Raji (cell line): ENCODE measurements around the gene ACAD9.

Experiments used
- POLR2A ChIP-seq: IDR thresholded peaks from 2 replicates; pipeline ENCODE4 v1.6.1; 2011; ENCODE audit warnings: low read depth, low read length, control low read depth; ENCODE audit not compliant: insufficient read depth

ACAD9 gene

GRCh38 chr3:128919988-128920387, 40.6 kb downstream of the ACAD9 start:
- TF ChIP-seq POLR2A = no peak

GRCh38 chr3:128922804-128923459, 43.5 kb downstream of the ACAD9 start:
- no peak for TF ChIP-seq POLR2A

GRCh38 chr3:128923576-128923975, 44.2 kb downstream of the ACAD9 start:
- TF ChIP-seq POLR2A = no peak

DNA sequence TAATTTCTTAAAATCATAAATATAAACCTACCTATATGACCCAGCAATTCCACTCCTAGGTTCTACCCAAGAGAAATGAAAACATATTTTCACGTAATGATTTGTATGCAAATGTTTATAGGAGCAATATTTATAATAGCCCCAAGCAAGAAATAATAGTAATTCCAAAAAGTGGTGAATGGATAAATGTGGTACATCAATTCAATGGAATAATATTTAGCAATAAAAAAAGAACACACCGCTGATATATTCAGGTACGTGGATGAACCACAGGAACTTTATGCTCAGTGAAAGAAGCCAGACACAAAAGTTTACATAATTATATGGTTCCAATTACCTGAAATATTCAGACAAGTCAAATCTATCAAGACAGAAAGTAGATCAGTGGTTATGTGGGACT, 49.9 kb downstream of the ACAD9 start:
- no peak for TF ChIP-seq POLR2A

GRCh38 chr3:128931046-128931445, 51.6 kb downstream of the ACAD9 start:
- no peak for TF ChIP-seq POLR2A

DNA sequence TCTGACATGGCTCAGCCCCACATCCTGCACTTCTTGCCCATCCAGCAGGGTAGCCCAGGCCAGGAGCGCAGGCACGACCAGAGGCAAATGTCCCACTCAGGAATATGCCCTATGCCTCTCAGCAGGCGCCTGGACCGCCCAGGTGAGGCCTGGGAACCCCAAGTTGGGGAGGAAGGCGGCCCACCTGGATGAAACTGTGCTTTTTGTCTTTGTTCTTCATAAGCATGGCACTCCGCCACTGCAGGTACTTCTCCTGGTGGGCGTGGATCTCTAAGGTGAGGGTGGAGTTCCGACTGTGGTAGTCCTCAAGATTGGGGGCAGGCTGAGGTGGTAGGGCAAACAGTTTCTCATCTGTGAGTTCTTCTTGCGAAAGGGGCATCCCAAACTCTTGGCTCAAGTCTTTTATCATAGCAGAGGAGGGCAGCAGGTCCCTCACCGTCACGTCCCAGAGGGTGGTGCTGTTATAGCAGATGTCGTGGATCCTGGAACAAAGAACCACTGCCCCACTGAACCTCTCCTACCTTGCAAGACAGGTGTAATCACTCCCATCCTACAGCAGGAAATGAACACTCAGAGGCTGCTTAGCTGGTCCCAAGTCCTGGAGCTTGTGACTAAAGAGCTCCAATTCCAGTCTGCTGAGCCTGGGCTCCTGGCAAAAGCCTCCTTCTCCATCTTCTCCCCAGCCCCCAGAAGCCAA, 53.2 kb downstream of the ACAD9 start:
- no peak for TF ChIP-seq POLR2A

DNA sequence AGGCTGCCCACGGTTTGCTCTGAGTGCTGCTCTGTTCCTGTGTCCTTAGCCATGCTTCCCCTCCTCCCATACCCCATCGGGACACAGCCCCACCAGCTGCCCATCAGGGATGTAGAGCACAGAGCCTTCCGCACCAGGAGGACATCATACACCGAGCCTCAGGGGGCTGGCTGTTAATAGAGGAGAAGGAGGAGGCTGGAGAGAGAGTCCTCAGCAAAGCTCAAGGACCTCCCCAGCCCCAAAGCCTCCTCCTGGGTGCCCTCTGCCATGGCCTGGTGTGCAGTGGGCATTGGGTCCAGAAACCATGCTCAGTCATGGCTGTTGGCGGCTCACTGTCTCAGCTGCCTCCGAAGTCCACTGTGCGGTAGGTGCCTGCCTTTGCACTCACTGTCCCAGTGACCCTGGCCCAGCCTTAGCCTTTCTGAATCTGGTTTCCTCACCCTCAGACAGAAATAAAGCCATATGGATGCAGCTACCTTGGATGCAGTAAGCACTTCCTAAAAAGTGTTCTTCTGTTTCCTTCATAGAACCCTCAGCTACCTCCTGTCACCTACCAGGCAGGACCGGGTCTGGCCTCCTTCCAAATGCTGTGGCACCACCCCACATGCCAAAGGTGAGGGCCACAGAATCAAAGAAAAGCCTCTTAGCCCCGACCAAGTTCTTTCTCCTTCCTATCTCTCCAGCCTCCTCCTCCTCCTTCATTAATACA, 53.9 kb downstream of the ACAD9 start:
- TF ChIP-seq POLR2A = no peak

GRCh38 chr3:128933922-128934253, 54.5 kb downstream of the ACAD9 start:
- no peak for TF ChIP-seq POLR2A

DNA sequence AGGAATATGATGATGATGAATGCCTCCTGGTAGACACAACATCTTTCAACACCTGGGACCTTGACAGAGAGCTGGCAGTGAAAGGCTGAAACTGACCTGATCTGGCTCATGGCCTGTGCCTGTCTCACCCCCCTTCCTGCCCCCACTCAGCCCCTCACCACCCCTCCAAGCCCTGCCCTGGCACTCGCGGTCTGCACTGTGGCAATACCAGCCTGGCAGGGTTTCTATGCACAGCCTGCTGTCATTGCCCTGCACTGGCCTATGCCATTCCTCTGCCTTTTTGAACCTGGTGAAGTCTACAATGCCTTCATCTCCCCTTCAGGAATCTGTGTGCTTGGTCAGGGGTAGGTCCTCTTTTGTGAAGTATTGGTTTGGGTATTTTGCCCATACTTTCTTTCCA, 56.5 kb downstream of the ACAD9 start:
- TF ChIP-seq POLR2A = no peak

- TF ChIP-seq POLR2A = no peak
Measured at GRCh38 chr3:128936341-128936740, 56.9 kb downstream of the ACAD9 start.

GRCh38 chr3:128940252-128940651, 60.8 kb downstream of the ACAD9 start:
- no peak for TF ChIP-seq POLR2A

DNA sequence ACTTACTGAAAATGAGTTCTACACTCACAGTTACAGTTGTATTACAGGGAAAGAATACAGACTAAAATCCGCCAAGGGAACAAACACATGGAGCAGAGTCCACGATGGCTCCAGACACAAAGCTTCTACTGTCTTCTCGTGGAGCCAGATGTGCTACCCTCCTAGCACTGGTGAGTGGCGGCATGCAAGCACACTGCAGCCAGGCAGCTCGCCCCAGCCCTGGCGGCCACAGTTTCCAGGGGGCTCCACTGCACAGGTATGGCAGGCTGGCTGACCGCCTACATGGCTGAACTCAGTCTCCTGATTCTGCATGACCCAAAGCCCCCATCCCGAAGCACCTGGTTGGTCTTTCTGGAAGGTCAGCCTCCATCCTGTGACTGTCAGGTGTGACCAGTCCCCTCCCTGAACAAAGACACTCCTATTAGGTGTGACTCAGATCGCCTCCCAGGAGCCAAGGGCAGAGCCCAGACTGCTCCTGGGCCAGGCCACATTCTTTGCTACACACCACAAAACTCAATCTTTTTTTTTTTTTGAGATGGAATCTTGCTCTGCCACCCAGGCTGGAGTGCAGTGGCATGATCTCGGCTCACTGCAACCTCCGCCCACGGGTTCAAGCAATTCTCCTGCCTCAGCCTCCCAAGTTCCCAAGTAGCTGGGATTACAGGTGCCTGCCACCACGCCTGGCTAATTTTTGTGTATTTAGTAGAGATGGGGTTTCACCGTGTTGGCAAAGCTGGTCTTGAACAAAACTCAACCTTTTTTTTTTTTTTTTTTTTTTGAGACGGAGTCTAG, 62.9 kb downstream of the ACAD9 start:
- no peak for TF ChIP-seq POLR2A

GRCh38 chr3:128945041-128945877, 65.8 kb downstream of the ACAD9 start:
- TF ChIP-seq POLR2A = no peak

DNA sequence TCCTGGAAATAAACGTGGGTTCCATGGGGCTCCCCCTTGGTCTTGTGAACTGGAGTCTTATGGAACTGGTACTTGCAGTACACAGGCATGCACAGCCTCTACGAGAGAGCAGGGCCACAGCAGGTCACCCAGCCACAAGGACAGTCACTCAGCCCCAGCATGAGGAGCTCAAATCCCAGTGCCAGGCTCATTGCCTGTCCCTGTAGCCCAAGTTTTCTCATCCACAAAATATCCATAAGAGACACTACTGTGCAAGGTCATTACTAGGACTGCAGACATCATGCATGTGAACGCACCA, 66.4 kb downstream of the ACAD9 start:
- no peak for TF ChIP-seq POLR2A

GRCh38 chr3:128946411-128946810, 67.0 kb downstream of the ACAD9 start:
- no peak for TF ChIP-seq POLR2A

DNA sequence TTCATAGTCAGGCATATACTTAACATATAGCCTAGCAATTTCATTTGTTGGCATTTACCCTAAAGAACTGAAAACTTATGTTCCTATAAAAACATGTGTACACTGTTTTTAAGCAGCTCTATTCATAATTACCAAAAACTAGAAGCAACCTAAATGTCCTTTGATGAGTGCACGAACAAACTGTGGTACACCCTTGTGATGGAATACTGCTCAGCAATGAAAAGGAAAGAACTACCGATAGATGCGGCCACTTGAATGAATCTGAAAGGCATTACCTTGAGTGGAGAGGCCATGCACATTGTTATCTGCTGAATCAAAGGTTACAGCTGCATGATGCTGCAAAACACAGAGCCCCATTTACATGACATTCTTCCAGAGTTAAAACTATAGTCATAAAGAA, 69.7 kb downstream of the ACAD9 start:
- no peak for TF ChIP-seq POLR2A
